NOMO-1 treated with dmso at 0.1 percent for 144 hours (cell line): ENCODE measurements around the gene RPL10A.

Source experiments
- DNase-seq: peaks from one replicate; lab custom pipeline; 2025; ENCODE audit not compliant: unreplicated experiment; lab: John Stamatoyannopoulos, UW

The RPL10A gene

DNA sequence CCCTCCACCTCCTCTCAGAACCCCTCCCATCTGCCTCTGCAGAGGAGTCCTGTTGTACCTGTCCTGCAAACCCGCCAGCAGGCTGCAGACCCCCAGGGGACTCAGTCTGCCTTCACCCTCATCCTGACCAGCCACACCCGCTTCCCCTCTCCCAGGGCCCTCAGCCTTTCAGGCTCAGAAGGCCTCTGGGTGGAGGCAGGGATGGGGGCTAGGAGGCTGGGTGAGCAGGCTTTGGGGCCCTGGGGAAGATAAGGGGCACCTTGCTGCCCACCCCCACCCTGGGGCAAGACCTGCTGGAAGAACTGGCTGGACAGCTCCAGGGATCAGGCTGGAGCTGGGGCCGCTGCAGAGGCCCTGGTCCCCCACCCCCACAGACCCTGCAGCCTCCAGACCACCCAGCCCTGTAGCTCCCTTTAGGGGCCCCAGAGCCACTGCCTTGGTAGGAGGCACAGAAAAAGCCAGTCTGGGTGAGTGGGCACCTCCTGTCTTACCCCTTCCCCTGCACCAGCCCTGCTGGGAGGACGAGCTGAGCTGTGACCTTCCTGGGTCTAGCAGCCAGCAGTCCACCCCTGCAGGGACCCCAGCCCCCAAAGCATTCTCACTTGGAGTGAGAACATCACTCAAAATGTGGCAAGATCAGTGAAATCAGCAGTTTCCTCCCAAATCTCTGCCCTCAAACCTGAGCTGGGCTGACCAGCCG, 23.5 kb downstream of the RPL10A start:
- no peak for DNase-seq

DNA sequence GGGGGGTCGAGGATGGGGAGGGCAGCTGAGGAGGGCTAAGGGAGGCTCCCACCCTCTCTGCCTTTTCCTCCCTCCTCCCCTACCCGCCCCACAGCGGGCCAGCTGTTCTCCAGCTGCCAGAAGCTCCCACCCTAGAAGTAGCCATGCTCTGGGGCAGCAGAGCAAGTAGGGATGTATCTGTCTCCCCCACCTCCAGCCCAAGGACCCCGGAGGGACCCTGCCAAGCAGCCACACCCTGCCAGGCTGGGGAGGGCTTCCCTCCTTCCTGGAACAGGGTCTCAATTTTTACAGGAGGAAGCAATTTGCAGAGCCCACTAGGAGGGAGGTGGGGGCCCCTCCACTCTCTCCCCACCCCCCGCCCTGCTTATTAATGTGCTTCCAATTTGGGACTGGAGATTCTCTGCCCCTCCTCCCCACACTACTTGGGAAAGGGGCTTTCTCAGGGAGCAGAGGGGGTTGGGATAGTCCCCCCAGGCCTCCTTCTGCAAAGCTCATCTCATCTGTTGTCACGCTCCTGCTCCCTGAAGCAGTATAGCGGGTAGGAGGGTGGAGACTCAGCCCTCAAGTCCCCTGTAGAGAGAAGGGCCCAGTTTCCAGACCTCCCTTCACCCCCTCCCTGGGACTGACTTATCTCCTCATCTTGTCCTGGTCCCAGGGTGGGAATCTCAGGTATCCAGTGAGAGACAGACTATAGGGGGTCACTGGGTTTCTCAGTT, 24.2 kb downstream of the RPL10A start:
- no peak for DNase-seq

DNA sequence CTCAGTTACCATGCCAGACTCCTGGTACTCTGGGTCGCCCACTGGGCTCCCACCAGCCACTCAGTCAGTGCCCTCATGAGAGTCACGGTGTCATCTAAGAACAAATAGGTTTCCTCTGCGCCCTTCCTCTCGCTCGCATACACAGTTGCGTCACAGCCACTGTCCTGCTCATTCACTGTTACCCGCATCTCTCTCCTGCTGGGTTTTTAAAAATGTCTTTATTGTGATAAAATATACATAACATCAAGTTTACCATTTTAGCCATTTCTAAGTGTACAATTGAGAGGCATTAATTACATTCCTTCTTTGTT, 24.7 kb downstream of the RPL10A start:
- no peak for DNase-seq

DNA sequence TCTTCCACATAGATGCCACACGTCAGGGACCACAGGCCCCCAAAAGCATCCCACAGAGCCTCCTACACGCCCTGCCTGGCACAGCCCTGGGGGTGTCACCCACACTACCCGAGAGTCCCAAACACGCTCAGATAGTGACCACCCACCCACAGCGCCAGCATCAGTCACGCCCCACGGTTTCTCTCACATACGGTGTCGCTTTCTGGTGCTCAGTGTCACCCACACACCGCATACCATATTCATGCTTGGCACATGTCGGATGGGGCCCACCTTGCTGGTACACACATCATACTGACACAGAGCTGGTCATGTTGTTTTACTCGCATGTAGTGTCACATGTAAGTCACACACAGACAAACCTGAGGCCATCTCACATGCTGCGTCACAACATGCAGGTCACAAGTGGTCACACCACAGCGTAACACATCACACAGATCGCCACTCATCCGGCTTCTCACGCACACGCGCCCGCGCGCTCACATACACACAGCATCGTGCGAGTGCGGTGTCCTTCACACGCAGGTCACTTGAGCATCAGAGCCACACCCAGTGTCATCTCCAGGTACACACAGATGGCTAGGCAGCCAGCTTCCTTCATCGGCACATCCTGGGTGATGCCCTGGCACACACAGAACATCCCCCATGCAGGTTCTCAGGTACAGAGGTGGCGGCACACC, 25.2 kb downstream of the RPL10A start:
- DNase-seq = no peak

DNA sequence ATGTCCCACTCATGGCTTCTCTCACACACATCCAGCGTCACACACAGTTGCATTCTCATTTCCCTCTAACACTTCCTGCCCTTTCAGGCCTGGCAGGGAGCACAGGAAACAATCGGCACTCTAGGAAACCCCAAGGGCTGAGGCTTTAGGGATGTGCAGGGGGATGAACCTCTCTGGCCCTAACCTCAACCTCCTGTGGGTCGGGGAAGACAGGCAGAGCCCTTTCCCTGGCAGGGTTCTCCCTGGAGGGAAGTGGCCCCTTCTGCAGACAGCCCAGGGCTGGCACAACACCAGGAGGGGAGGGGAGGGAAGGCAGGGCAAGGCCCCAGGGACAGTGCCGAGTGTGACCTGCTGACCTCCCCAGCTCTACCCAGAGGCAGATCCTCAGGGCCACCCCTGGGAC, 26.0 kb downstream of the RPL10A start:
- DNase-seq = no peak

DNA sequence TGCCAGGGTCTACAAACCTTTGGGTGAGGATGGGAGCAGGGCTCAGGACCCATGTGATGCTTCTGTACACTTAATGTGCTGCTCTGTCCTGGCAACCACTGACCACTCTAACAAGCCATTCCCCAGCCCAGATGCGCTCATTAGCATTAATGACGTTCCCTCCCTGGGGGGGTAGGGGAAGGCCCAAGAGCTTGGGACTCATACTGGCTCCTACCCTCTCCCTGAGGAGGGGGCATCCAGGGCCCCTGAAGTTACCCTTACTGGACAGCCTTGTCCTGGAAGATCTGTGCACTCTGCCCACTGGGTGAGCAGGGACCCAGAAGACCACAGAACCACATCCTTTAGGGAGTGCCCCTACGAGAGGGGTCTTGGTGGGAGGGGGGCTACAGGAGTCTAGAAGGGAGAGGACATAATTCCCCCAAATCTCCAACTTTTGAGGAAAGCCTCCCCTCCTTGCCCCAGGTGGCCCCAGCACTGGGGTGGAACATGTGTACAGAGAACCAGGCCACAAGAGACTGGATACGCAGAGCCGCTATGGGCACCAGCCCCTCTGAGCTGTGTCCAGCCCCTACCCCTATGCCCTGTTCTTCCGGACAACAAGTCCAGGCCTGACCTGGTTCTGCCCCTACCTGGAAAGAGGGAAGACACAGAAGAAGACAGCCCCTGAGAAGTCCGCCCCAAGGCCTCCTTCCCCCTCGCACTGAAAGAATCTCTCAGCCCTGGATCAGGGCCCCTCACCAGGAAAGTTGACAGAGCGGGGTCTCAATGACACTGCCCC, 27.2 kb downstream of the RPL10A start:
- no peak for DNase-seq

DNA sequence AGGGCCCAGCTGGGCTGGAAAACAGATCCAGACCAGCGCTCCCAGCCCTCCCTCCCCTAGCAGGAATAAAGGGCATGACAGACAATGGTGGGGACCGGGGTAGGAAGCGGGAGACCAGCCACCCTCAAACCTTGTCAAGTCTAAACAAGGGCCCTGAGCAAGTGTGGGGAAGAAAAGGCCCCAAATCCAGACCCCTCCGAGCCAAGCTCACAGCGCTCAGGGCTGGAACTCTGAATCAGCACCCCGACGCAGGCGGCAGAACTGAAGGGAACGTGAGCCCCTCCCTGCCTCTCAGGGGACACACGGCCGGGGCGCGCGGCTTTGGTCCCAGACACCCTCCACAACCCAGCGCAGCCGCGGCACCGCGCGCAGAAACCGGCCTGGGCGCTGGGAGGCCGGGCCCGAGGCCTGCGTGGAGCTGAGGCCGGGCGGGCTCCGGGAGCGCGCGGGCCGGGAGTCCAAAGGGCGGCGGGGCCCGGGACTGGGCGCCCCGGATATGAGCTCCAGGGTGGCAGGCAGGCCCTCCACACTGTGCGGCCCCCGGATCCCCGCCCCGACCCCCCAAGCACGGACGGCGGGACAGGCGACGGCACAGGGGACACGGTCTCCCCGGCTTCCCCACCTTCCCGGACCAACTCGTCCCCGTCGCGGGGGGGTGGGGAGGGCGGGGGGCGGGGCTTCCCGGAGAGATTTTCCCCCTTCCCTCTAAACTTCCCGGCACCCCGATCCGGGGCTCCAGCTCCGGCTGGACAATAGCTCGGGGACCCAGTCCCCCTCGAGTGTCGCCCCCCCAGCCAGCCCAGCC, 28.0 kb downstream of the RPL10A start:
- DNase-seq = no peak

DNA sequence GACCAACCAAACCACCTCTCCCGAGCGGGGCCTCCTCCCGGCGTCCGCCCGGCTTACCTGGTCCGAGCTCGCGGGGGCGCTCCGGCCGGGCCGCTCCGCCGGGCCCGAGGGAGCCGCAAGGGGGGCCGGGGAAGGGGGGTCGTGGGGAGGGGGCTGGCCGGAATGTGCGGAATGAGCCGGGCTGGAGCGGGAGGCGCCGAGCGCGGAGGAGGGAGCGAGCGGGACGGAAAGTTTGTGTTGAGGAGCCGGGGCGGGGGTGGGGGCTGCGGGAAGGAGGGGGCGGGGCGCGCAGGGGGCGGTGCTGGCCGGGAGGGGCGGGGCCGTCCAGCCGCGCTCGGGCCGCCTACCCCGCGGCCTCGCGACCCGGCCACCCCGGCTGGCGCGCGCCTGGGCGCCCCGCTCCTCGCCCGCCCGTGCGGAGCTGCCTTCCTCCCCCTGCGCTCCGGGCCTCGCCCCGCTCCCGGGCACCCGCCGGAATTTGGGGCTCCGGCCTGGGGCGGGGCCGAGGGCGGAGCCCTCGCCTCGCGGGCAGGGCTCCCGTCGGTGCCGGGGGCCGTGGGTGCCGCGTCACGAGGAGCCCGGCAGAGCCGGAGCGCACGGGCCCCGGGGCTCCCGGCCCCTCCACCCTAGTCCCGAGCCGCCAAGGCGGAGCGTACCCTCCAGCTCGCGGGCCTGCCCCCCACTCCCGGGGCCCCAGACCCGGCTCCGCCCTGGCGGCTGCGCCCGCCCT, 28.8 kb downstream of the RPL10A start, which contains the start of gene TEAD3:
TEAD3 (minus strand) TSS at position 239 of the 730 bp plus-strand sequence.
- no peak for DNase-seq

DNA sequence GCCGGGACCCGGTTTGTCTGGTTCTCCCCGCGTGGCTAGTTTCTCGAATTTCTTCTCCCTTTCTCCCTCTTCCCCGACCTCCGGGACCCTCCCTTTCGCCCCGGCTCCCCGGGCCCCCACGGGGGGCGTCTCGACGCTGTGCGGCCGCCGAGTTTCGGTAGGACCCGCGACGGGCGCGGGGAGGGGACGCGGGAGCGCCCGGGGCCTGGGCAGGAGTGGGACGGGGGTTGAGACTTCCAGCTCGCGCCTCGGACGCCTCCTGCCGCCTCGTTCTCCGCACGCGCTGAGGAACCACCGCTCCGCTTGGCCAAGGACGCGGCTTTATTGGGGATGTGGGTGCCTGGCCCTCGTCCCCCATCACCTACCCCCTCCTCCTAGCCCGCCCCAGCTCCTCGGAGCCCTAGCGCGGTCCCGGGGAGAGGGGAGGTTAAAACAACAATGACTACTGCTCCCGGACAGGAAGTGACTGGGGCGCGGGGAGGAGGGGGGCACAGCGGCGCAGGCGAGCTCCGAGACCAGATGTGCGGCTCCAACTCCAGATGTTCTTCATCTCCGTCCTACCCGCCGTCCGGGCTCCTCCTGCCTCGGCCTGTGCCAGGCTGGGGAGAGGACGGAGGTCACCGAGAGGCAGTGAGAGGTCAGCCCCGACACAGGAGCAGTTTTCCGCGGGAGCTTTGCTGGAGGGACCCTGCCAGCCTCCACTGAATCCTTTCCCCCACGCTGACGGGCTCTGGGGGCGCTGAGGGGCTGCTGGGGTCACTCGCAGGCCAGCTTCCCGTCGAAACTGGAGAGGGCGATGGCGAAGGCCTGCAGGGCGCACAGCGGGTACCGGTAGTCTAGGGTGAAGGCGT, 29.6 kb downstream of the RPL10A start:
- no peak for DNase-seq

DNA sequence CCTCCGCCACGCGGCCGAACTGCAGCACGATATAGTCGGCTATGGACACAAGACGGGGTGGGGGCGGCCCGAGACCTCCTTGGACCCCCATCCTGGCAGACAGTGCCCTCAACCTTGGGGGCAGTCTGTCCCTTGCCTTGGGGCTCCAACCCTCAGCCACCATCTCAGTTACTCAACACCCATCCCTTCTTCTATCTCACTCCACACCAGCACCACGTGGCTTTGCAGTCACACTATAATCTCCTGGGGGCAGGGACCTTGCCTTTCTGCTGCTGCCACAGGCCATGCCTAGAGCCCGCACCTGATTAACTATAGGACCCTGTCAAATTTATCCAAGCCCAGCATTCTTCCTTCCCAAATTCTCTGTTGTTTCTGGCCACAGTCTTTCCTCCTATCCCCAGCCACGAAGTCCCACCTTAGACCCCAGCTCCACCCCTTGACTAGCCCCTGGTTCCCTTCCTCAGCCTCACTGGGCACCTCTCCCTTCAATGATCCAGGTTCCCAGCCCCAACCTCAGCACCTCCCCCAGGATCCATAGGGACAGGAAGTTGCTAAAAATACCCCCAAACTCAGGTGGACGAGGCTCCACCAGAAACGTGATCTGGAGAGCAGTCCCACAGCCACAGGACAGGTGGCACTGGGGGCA, 30.3 kb downstream of the RPL10A start:
- no peak for DNase-seq

DNA sequence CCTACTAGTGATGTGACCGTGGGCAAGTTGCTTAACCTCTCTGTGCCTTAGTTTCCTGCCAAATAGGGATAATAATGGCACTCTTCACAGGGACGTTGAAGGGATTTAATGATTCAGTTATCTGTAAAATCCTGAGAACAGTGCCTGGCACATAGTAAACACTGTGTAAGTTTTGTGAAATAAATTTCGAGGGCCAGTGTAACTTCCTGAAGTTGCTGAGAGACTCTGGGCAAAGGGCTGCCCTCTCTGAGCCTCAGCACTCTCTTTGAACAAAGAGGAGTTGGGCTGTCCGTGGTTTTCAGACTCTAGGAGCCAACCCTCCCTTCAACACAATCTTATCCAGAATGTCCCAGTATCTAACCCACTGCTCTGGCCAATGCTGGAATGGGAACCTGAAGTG, 31.2 kb downstream of the RPL10A start:
- DNase-seq = no peak

DNA sequence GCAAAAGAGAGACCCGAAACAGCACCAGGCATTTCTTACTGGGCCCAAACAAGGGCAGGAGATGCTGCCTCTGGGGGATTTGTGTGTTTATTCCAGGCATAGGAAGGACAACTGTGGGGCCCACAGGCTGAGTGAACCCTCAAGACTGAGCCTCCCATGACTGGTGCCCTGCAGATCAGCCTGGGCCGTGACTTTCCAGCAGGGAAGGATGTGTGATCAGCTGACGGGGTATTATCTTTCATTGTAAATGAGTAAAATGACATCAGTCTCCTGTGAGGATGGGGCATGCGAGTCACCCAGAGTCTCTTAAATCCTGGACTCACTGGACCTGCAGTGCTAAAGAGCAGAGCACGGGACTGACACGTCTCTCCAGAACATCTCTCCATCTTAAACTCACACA, 32.6 kb downstream of the RPL10A start:
- no peak for DNase-seq

DNA sequence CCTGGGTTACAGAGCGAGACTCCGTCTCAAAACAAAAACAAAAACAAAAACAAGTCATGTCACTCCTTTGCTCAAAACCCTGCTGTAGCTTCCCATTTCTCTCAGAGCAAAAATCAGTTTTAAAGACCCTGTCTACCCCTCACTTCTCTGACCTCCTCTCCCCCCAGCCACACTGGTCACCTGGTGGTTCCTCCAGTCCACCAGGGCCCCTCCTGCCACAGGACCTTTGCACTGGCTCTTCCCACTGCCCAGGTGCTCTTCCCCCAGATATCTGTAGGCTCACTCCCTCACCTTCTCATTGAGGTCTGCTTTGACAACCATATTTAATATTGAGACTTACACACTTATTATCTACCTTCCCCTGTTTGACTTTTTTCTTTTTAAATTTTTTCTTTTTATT, 33.6 kb downstream of the RPL10A start:
- no peak for DNase-seq

DNA sequence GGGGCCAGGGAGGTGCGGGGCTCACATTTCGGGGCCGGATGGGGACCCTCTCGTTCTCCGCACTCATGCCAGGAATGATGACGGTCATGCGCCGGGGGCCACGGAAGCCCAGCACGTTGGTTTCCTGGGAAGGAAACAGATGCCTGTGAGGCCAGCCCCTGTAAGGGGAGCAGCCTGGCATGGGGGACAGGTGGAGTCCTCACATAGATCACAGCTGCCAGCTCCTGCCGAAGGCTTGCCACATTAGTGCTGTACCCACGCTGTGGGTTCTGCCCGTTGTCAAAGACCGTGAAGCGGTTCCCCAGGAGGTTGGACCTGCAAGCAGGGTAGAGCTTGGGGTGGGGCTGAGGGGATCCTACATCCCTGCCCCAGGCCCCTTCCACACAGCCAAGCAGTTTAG, 35.3 kb downstream of the RPL10A start:
- DNase-seq = no peak

DNA sequence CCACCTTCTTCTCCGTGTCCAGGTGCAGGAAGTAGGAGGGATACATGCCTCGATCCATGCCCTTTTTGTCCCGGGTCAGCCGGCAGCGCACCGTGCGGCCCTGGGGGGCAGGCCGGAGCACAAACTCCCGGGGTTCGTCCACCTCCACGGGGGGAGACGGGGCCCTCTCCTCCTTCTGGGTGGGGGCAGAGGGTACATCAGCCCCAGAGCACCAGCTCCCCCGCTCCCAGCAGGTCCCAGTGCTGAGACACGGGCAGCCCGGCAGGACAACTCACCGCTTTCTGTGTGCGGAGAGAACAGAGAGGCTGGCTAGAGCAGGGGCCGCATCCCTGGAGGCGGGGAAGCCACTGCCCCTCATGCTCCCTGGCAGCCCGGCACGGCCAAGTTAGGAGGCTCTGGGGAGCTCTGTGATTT, 37.8 kb downstream of the RPL10A start:
- no peak for DNase-seq

DNA sequence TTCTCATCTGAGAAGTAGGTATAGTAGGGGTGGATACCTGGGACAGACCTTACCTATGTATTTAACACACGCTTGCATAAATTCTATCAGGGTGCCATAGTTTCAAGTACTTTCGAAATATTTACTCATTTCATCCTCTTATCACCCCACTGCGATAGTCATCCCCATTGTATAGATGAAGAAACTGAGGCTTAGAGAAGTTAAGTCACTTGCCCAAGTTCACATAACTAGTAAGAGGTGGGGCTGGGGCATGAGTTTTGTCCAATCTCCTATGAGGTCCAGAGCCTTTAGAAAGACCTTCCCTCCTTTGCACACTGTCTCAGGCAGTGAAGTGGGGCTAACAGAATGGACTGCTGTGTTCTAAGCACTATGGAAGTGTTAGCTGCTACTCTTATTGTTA, 38.3 kb downstream of the RPL10A start:
- no peak for DNase-seq

DNA sequence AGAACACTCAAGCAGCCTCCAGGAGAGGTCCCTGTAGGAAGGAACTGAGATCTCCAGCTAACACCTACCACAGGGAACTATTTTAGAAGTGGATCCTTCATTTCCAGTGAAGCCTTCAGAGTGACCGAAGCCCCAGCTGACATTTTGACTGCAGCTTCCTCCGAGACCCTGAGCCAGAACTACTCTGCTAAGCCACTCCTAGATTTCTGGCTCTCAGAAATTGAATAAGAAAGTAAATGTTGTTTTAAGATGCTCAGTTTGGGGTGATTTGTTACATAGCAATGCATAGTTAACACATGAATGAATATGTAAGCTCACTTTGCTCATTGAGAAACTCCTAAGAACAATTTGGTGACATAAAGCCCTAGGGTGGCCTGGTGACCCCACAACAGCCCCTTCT, 39.0 kb downstream of the RPL10A start:
- DNase-seq = no peak

DNA sequence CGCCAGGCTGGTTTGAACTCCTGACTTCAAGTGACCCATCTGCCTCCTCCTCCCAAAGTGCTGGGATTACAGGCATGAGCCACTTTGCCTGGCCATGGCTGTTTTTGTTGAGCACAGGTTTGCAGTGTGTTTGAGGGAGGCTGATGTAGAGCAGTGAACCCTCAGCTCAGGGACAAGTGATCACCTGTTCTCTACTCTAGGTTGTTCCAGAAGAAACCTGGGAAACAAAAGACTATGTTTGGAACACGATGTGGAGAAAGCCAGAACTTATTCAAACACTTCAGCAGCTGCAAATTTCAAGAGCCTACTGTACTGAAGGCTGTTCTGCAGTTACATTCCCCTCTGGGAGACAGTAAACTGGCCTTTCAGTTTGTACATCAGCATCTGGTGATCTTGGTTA, 39.8 kb downstream of the RPL10A start:
- no peak for DNase-seq

DNA sequence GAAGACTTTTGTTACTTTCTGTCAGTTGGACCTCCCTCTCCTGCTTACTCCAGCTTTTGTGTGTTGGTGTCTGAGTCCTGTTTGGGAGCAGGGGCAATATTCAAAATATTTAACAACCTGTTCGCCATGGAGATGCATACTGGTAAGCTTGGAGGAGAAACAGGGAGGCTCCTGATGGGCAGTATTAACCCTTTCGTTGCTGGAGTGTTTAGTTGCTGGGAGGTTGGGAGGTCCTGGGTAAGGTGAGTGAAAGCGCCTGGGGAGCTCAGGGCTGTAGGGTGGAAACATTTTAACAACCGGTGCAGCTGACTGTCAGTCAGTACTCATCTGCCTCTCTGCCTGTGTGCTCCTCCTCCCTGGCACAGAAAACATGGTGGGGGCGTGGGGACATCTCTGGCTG, 40.3 kb downstream of the RPL10A start:
- no peak for DNase-seq
